ENCODE data around the gene MLIP.

DNA sequence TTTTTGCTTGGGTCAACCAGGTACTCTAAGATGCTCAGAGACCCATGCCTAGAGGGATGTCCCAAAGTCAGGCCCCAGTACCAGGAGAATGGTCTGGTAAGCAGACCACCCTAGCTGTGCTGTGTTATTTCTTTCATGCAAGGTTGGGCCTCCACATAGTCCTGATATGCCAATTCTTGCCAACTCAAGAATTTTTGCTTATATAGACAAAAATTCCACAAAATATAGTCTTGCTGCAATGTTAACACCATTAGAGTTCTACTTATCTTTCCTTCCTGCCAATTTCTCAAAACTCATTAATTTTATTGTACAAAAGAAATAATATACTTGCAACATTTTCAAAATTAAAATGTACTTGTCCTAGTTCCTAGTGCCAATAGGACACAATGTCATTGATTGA is 163.1 kb downstream of the MLIP start:
- no peak for TF ChIP-seq NFRKB (IDR thresholded peaks at IDR 0.05)
- no peak for TF ChIP-seq FOXK2 (IDR thresholded peaks at IDR 0.05)
- no peak for TF ChIP-seq BHLHE40 (IDR thresholded peaks at IDR 0.05; ENCODE audit: borderline replicate concordance)
- TF ChIP-seq ARNT (IDR thresholded peaks at IDR 0.05) = no peak
- no peak for TF ChIP-seq FOXM1 (IDR thresholded peaks at IDR 0.05; ENCODE audit: borderline replicate concordance)
- TF ChIP-seq, protein P1, sequence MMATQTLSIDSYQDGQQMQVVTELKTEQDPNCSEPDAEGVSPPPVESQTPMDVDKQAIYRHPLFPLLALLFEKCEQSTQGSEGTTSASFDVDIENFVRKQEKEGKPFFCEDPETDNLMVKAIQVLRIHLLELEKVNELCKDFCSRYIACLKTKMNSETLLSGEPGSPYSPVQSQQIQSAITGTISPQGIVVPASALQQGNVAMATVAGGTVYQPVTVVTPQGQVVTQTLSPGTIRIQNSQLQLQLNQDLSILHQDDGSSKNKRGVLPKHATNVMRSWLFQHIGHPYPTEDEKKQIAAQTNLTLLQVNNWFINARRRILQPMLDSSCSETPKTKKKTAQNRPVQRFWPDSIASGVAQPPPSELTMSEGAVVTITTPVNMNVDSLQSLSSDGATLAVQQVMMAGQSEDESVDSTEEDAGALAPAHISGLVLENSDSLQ (IDR thresholded peaks at IDR 0.05) = no peak
- no peak for TF ChIP-seq HDGF (IDR thresholded peaks at IDR 0.05; ENCODE audit: borderline replicate concordance)
- no peak for TF ChIP-seq SP1 (IDR thresholded peaks at IDR 0.05)
- no peak for TF ChIP-seq SUZ12 (IDR thresholded peaks at IDR 0.05)
- no peak for TF ChIP-seq FOXA1 (IDR thresholded peaks at IDR 0.05)
- TF ChIP-seq ELF4 (IDR thresholded peaks at IDR 0.05) = no peak
- TF ChIP-seq L3MBTL2 (conservative IDR thresholded peaks at IDR 0.05) = no peak
